Measurements from ENCODE around the gene GSTO1. TPM values are rescaled to one million over a fixed set of nuclear protein-coding genes. Genes with fewer than 3 reads are reported as not detected.

Gene GSTO1
- total RNA-seq, 1 experiment from 2014 or later, result 86.4 TPM

DNA sequence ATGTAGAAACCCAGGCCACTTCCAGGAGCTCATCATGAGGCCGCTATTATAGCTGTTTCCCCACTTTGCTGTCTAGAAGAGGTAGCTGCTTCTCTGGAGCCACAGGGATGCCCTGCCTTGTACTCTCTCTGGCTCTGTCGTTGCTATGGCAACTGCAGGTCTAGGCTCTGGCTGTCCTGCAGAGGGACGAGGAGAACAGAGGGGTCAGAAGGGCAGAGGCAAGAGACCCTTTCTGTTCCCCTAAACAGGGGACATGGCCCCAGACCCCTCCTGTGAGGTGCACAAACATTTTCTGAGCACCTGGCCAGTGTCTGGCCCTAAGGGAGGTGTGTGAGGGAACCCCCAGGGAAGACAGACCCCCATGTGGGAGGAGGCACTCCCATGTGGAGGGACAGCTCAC lies 52.2 kb downstream of the GSTO1 start:
- no peak overlapping the region for H3K27ac ChIP-seq (ENCODE audit: low read length)
- no peak overlapping the region for H3K4me3 ChIP-seq (ENCODE audit: low read length)
- no peak for DNase-seq
- no peaks in the 10 kb centered on the region for H3K79me2 ChIP-seq (ENCODE audit: low read length)
- H3K4me1 ChIP-seq (ENCODE audit: low read length), result peaks cover 6% of the 10 kb centered on the region
- H3K9me2 ChIP-seq (replicated peaks; ENCODE audit: insufficient read depth, low read length), result no peaks in the 10 kb centered on the region
- H3K27me3 ChIP-seq (ENCODE audit: low read length), result no peaks in the 10 kb centered on the region
- H3K36me3 ChIP-seq (ENCODE audit: insufficient read depth, low read length), result no peaks in the 10 kb centered on the region
- no peak overlapping the region for H3K9ac ChIP-seq (ENCODE audit: low read length)
- peaks cover 21% of the 10 kb centered on the region; the same call in 1 of the 2 replicates for H4K20me1 ChIP-seq (ENCODE audit: insufficient read depth, low read depth, low read length)
- no peak overlapping the region for H2AFZ ChIP-seq (ENCODE audit: low read length)
- H3K4me2 ChIP-seq (ENCODE audit: low read depth, low read length, poor library complexity, severe bottlenecking), result no peak overlapping the region
- no peaks in the 10 kb centered on the region for H3K9me3 ChIP-seq (ENCODE audit: low read length)

DNA sequence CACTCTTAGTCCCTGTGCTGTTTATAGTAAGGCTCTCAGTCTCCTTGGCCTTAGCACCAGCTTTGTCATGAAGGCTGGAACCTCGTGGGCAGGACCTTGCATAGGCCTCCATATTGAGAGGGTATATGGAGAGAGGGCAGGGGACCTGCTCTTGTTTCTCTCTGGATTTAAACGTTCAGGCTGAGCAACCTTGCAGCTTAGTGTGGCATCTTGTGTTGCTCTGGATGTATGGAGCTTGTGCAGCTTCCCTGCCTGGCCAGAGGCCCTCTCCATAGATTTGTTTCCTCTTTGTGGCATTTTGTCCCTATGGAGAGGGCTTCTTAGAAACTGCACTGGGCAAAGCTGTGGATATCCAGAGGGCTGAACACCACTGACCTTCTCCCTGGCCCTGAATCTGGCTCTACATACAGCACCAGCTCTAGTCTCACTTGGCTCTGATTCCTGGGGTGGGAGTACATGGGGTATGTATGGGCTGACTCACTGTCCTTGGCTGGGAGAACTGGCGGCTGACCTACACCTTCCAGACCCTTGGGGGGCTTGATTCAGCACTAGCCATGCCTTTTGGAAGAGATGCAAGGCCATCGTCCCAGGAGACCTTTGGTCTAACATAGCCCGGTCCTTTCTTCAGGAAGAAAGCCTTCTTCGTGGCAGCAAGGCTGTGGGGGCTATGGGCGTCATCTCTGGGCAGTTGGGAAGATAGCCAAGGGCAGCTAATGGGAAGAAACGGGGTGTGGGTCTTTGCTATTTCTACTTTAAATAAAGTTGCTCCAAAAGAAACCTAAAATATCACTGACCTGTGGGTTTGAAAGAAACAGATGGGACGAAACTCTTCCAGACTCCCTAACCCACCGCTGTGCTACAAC lies 53.1 kb downstream of the GSTO1 start:
- Histone ChIP-seq H4K20me1 (ENCODE audit: insufficient read depth, low read depth, low read length) (peaks cover 25% of the 10 kb centered on the region; the same call in 1 of the 2 replicates), H3K4me2 (ENCODE audit: low read depth, low read length, poor library complexity, severe bottlenecking) (no peak overlapping the region), H3K4me1 (ENCODE audit: low read length) (peaks cover 6% of the 10 kb centered on the region), H3K27me3 (ENCODE audit: low read length) (no peaks in the 10 kb centered on the region), H2AFZ (ENCODE audit: low read length) (no peak overlapping the region), H3K4me3 (ENCODE audit: low read length) (no peak overlapping the region), H3K9me3 (ENCODE audit: low read length) (no peaks in the 10 kb centered on the region), H3K27ac (ENCODE audit: low read length) (no peak overlapping the region), H3K9me2 (replicated peaks; ENCODE audit: insufficient read depth, low read length) (no peaks in the 10 kb centered on the region), H3K79me2 (ENCODE audit: low read length) (no peaks in the 10 kb centered on the region), H3K9ac (ENCODE audit: low read length) (no peak overlapping the region), H3K36me3 (ENCODE audit: insufficient read depth, low read length) (no peaks in the 10 kb centered on the region)
- DNase-seq, result no peak

DNA sequence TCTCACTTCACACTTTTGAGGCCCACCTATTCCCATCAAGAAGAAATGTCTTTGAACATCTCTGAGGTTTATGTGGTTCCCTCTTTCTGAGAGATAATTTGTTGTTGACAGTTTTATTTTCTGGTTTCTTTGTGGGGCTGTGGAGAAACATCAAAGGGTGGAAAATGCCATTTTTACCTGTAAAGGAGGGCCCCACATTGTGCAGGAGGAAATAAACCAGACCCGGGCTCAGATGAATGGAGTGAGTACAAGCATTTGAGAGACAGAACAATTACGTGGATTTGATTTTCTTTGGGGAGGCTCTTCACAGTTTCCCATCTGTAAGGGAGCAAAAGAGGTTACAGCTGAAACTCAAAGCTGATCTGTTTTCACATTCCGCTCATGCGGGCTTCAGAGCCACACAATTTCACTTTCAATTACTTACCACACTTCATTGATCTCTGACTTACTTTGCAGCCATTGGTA lies 53.8 kb downstream of the GSTO1 start:
- H3K9me2 ChIP-seq (replicated peaks; ENCODE audit: insufficient read depth, low read length), result no peaks in the 10 kb centered on the region
- H3K4me2 ChIP-seq (ENCODE audit: low read depth, low read length, poor library complexity, severe bottlenecking), result no peak overlapping the region
- H4K20me1 ChIP-seq (ENCODE audit: insufficient read depth, low read depth, low read length), result peaks cover 32% of the 10 kb centered on the region; the same call in 1 of the 2 replicates
- no peaks in the 10 kb centered on the region for H3K27me3 ChIP-seq (ENCODE audit: low read length)
- H3K27ac ChIP-seq (ENCODE audit: low read length), result no peak overlapping the region
- H3K79me2 ChIP-seq (ENCODE audit: low read length), result no peaks in the 10 kb centered on the region
- no peak for DNase-seq
- no peak overlapping the region for H3K4me3 ChIP-seq (ENCODE audit: low read length)
- H3K36me3 ChIP-seq (ENCODE audit: insufficient read depth, low read length), result peaks cover 2% of the 10 kb centered on the region; the same call in 1 of the 2 replicates
- H3K9ac ChIP-seq (ENCODE audit: low read length), result no peak overlapping the region
- no peak overlapping the region for H2AFZ ChIP-seq (ENCODE audit: low read length)
- H3K9me3 ChIP-seq (ENCODE audit: low read length), result no peaks in the 10 kb centered on the region
- H3K4me1 ChIP-seq (ENCODE audit: low read length), result peaks cover 6% of the 10 kb centered on the region

DNA sequence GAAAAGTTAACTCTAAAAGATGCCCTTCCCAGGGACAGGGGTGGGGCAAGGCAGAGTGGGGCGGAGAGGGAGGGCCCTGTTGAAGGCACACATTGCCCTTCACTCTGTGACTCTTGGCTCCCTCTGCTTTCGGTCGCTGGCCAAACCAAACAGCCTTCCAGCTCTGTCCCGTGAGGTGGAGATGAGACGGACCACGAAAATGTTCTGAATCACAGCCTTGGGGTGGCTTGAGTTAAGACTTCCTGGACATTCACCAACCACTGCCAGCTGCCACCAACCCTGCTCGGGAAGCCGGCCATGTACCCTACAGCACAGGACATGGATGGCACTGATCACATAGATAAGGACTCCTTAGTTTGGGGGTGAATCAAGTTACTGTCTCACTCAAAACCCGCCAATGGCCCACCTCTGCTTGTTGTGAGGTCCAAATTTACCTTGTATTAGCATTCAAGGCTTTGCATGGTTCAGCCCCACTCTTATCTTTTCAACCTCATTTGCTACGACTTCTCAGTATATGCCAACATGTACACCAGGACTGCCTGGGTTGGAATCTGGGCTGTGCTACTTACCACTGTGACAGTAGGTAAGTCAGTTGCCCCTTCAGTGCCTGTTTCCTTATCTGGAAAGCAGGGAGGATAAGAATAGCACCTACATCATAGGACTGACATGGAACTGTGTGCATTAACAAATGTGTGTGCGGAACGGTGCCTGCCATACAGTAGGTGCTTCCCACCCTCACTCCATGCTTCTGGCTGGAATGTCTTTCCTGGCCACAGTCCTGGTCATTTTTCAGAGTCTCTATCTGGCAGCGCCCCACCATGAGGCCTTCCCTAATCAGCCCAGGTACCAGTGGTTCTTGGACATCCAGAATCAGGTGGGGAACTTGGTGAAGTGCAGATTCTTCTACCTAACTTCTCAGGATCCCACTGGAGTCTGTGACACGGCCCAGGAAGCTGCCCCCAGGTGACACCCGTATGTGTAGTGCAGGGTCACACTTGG lies 55.6 kb downstream of the GSTO1 start:
- H3K9me2 ChIP-seq (replicated peaks; ENCODE audit: insufficient read depth, low read length), result no peaks in the 10 kb centered on the region
- no peak overlapping the region for H3K4me2 ChIP-seq (ENCODE audit: low read depth, low read length, poor library complexity, severe bottlenecking)
- H3K9me3 ChIP-seq (ENCODE audit: low read length), result no peaks in the 10 kb centered on the region
- no peak overlapping the region for H3K9ac ChIP-seq (ENCODE audit: low read length)
- H3K27me3 ChIP-seq (ENCODE audit: low read length), result no peaks in the 10 kb centered on the region
- peaks cover 15% of the 10 kb centered on the region for H3K36me3 ChIP-seq (ENCODE audit: insufficient read depth, low read length)
- H3K4me3 ChIP-seq (ENCODE audit: low read length), result no peak overlapping the region
- no peak for DNase-seq
- H2AFZ ChIP-seq (ENCODE audit: low read length), result no peak overlapping the region
- H3K27ac ChIP-seq (ENCODE audit: low read length), result no peak overlapping the region
- H3K79me2 ChIP-seq (ENCODE audit: low read length), result no peaks in the 10 kb centered on the region
- peaks cover 6% of the 10 kb centered on the region for H3K4me1 ChIP-seq (ENCODE audit: low read length)
- peaks cover 48% of the 10 kb centered on the region; the same call in 1 of the 2 replicates for H4K20me1 ChIP-seq (ENCODE audit: insufficient read depth, low read depth, low read length)

DNA sequence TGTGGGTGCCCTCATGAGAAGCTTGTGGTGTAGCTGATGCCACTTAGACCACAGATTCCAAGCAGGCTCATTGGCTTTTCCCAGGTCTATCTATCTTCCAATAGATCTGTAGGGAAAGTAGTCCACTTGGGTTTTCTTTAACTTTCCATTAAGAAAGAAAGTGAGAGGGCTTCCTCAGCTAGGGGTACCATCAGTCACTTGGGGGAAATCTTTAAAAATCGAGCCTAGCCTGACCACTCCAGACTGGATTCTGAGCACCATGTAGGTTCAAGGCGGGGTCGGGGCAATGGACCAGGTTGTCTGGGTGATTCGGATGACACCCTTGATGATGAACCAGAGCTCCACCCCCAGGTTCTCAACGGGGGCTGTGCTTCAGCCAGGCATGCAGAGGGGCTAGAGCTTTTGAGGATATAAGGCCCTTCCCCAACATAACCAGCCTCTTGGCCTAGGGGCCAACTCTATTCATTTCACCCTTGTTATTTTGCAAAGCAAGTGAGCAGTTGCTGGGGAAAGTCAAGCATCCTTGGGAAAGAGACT lies 56.6 kb downstream of the GSTO1 start:
- Histone ChIP-seq H2AFZ (ENCODE audit: low read length) (no peak overlapping the region), H3K27me3 (ENCODE audit: low read length) (no peaks in the 10 kb centered on the region), H3K79me2 (ENCODE audit: low read length) (no peaks in the 10 kb centered on the region), H3K4me1 (ENCODE audit: low read length) (peaks cover under 1% of the 10 kb centered on the region), H4K20me1 (ENCODE audit: insufficient read depth, low read depth, low read length) (peaks cover 56% of the 10 kb centered on the region; the same call in 1 of the 2 replicates), H3K9me2 (replicated peaks; ENCODE audit: insufficient read depth, low read length) (no peaks in the 10 kb centered on the region), H3K27ac (ENCODE audit: low read length) (no peak overlapping the region), H3K9me3 (ENCODE audit: low read length) (no peaks in the 10 kb centered on the region), H3K36me3 (ENCODE audit: insufficient read depth, low read length) (peaks cover 15% of the 10 kb centered on the region), H3K4me2 (ENCODE audit: low read depth, low read length, poor library complexity, severe bottlenecking) (no peak overlapping the region), H3K4me3 (ENCODE audit: low read length) (no peak overlapping the region), H3K9ac (ENCODE audit: low read length) (no peak overlapping the region)
- no peak for DNase-seq

DNA sequence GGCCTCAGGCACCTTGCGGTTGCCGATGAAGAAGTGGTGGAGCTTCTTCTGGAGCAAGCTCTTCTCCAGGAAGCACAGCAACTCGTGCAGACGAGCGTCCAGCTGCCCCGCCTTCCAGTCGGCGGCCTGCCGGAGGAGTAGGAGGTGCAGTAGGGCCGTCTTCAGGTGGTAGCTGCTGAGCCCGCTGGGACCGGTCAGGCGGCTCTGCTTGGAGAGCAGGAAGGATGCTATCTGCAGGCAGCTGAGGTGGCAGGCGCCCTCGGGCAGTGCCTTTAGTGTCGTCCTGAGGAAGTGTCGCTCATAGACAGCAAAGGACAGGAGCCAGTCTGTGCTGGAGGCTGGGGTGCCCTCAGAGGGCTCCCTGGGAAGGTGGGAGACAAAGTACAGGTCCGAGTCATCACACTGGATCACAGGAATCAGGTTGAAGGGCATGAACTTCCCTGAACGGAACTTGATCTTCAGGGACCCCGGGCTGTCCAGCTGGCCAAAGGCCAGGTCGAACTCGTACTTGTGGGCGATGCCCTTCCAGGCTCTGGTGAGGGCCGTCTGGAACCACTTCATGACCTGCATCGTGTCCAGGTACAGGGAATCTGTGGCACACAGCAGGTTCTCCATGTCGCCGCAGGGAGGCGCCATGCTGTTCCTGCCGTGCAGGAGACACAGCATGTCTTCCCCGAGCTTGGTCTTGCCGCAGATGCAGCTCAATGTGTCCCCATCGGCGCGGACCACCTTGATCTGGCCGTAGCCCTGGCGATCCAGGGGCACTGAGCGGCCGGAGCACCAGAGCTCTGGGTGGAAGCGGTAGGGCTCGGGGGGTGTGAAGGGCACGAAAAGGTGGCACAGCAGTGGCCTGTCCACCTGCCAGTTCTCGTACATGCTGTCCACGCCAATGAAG lies 60.1 kb downstream of the GSTO1 start:
- H3K36me3 ChIP-seq (ENCODE audit: insufficient read depth, low read length), result peaks cover 15% of the 10 kb centered on the region
- no peak for DNase-seq

DNA sequence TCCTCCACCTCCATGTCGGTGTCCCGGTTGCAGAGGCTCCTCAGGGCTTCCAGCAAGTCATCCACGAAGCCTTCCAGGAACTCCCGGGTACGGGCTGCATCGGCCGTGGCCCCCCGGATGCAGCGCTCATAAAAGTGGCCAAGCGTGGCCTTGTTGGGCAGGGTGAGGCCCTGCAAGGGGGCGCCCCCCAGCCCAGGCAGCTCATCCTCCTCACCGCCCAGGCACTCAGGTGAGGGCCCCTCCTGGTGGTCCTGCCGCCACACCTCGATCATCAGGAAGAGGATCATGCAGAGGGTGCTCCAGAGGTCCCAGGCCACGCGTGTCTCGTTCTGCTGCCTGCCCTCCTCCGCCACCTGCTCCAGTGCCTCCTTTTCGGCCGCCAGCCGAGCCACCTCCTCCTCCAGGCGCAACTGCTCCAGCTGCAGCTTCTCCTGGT lies 60.8 kb downstream of the GSTO1 start:
- Histone ChIP-seq H3K4me1 (ENCODE audit: low read length) (peaks cover 38% of the 10 kb centered on the region), H3K9me2 (replicated peaks; ENCODE audit: insufficient read depth, low read length) (no peaks in the 10 kb centered on the region), H3K4me3 (ENCODE audit: low read length) (no peak overlapping the region), H3K27me3 (ENCODE audit: low read length) (no peaks in the 10 kb centered on the region), H3K79me2 (ENCODE audit: low read length) (0 out of 2 replicates have a peak, but pooled peaks cover 4% of the 10 kb centered on the region), H4K20me1 (ENCODE audit: insufficient read depth, low read depth, low read length) (peaks cover 87% of the 10 kb centered on the region), H3K9ac (ENCODE audit: low read length) (no peak overlapping the region), H2AFZ (ENCODE audit: low read length) (no peak overlapping the region), H3K9me3 (ENCODE audit: low read length) (no peaks in the 10 kb centered on the region), H3K36me3 (ENCODE audit: insufficient read depth, low read length) (peaks cover 15% of the 10 kb centered on the region), H3K4me2 (ENCODE audit: low read depth, low read length, poor library complexity, severe bottlenecking) (no peak overlapping the region), H3K27ac (ENCODE audit: low read length) (no peak overlapping the region)
- DNase-seq, result no peak

More for the DNA sequence above, 60.1 kb downstream of the GSTO1 start:
- Histone ChIP-seq H3K4me3 (ENCODE audit: low read length) (no peak overlapping the region), H2AFZ (ENCODE audit: low read length) (no peak overlapping the region), H3K27ac (ENCODE audit: low read length) (no peak overlapping the region), H3K9me3 (ENCODE audit: low read length) (no peaks in the 10 kb centered on the region), H3K4me1 (ENCODE audit: low read length) (peaks cover 35% of the 10 kb centered on the region), H3K79me2 (ENCODE audit: low read length) (0 out of 2 replicates have a peak, but pooled peaks cover 4% of the 10 kb centered on the region), H3K4me2 (ENCODE audit: low read depth, low read length, poor library complexity, severe bottlenecking) (no peak overlapping the region), H3K9me2 (replicated peaks; ENCODE audit: insufficient read depth, low read length) (no peaks in the 10 kb centered on the region), H3K27me3 (ENCODE audit: low read length) (no peaks in the 10 kb centered on the region), H3K9ac (ENCODE audit: low read length) (no peak overlapping the region), H4K20me1 (ENCODE audit: insufficient read depth, low read depth, low read length) (peaks cover 89% of the 10 kb centered on the region)

Data from Karpas-422 (cell line).